DND-41 (cell line): ENCODE measurements around the gene ZNF667.

Experiments
- EZH2 ChIP-seq: IDR thresholded peaks from 3 replicates; pipeline ENCODE4 v1.6.1; 2012; ENCODE audit warnings: borderline replicate concordance, low read depth, mild to moderate bottlenecking, moderate library complexity, low read length, inconsistent platforms; ENCODE audit not compliant: severe bottlenecking
- TF ChIP-seq, protein P1 (sequence below): IDR thresholded peaks from 2 replicates; pipeline ENCODE4 v1.5.1; 2012; ENCODE audit warnings: borderline replicate concordance, low read length, moderate library complexity, mild to moderate bottlenecking; ENCODE audit not compliant: poor library complexity, severe bottlenecking; ENCODE audit errors: extremely low read depth

DNA sequence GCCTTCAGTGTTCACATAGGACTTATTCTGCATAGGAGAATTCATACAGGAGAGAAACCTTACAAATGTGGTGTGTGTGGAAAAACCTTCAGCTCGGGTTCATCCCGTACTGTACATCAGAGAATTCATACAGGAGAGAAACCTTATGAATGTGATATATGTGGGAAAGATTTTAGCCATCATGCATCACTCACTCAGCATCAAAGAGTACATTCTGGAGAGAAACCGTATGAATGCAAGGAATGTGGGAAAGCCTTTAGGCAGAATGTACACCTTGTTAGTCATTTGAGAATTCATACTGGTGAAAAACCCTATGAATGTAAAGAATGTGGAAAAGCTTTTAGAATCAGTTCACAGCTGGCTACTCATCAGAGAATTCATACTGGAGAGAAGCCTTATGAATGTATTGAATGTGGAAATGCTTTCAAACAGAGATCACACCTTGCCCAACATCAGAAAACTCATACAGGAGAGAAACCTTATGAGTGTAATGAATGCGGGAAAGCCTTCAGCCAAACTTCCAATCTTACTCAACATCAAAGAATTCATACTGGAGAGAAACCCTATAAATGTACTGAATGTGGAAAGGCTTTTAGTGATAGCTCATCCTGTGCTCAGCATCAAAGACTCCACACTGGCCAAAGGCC is 48.2 kb upstream of the ZNF667 start:
- TF ChIP-seq, protein P1, sequence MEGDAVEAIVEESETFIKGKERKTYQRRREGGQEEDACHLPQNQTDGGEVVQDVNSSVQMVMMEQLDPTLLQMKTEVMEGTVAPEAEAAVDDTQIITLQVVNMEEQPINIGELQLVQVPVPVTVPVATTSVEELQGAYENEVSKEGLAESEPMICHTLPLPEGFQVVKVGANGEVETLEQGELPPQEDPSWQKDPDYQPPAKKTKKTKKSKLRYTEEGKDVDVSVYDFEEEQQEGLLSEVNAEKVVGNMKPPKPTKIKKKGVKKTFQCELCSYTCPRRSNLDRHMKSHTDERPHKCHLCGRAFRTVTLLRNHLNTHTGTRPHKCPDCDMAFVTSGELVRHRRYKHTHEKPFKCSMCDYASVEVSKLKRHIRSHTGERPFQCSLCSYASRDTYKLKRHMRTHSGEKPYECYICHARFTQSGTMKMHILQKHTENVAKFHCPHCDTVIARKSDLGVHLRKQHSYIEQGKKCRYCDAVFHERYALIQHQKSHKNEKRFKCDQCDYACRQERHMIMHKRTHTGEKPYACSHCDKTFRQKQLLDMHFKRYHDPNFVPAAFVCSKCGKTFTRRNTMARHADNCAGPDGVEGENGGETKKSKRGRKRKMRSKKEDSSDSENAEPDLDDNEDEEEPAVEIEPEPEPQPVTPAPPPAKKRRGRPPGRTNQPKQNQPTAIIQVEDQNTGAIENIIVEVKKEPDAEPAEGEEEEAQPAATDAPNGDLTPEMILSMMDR: no peak
- no peak for TF ChIP-seq EZH2
